Inflammatory macrophage treated with lipopolysaccharide for 1 hour (primary cell): ENCODE results near the gene CDHR2.

ENCODE experiments used
- DNase-seq, 2 donors: peaks; one replicate each; pipeline ENCODE4 v3.0.0-alpha.2; 2020 to 2022

The CDHR2 gene

GRCh38 chr5:176643491-176644219, 94.5 kb downstream of the CDHR2 start:
- no peak for DNase-seq

GRCh38 chr5:176644294-176644693, 95.2 kb downstream of the CDHR2 start:
- DNase-seq: no peak

GRCh38 chr5:176644878-176645670, 95.9 kb downstream of the CDHR2 start:
- DNase-seq: no peak
